WERI-Rb-1 (cell line): ENCODE results near the gene BOC.

Source experiments
- DNase-seq: peaks from one replicate; pipeline ENCODE4 v3.0.0-alpha.2; 2020
- H3K27ac ChIP-seq: fragments of 250-450 bp; sonication (Bioruptor Pico); 2 replicates; pipeline ENCODE4 v1.5.1; 2020; ENCODE audit warnings: mild to moderate bottlenecking, moderate library complexity
- H3K27me3 ChIP-seq: fragments of 250-450 bp; sonication (Bioruptor Pico); 2 replicates; pipeline ENCODE4 v1.5.1; 2021; ENCODE audit warnings: mild to moderate bottlenecking, low read depth, moderate library complexity; ENCODE audit not compliant: insufficient read depth, severe bottlenecking
- H3K36me3 ChIP-seq: fragments of 250-450 bp; sonication (Bioruptor Pico); 2 replicates; pipeline ENCODE4 v1.5.1; 2020; ENCODE audit warnings: mild to moderate bottlenecking, moderate library complexity
- H3K4me3 ChIP-seq: 2 replicates; pipeline ENCODE4 v1.5.1; 2011; ENCODE audit warnings: low read depth, mild to moderate bottlenecking, control low read depth, low read length
- H3K9me3 ChIP-seq: fragments of 250-450 bp; sonication (Bioruptor Pico); 2 replicates; pipeline ENCODE4 v1.5.1; 2021; ENCODE audit warnings: mild to moderate bottlenecking, moderate library complexity; ENCODE audit not compliant: severe bottlenecking
- TF ChIP-seq, protein P1 (sequence below): IDR thresholded peaks from 2 replicates; pipeline ENCODE4 v1.5.1; 2011; ENCODE audit warnings: low read depth, mild to moderate bottlenecking, control low read depth, inconsistent platforms, low read length

BOC gene

DNA sequence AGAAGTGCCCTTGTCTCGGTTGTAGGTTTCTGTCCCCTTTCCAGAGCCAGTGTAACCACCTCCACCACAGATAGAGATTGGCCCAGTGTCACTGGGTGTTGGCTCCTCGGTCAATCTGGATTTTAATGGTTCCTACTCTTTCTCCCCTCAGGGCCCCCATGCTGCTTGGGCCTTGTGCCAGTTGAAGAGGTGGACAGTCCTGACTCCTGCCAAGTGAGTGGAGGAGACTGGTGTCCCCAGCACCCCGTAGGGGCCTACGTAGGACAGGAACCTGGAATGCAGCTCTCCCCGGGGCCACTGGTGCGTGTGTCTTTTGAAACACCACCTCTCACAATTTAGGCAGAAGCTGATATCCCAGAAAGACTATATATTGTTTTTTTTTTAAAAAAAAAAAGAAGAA is 75.2 kb downstream of the BOC start:
- Histone ChIP-seq H3K9me3 (no peaks in the 10 kb centered on the region), H3K4me3 (no peak overlapping the region), H3K27ac (no peak overlapping the region), H3K36me3 (no peaks in the 10 kb centered on the region), H3K27me3 (peaks cover 4% of the 10 kb centered on the region)
- TF ChIP-seq, protein P1, sequence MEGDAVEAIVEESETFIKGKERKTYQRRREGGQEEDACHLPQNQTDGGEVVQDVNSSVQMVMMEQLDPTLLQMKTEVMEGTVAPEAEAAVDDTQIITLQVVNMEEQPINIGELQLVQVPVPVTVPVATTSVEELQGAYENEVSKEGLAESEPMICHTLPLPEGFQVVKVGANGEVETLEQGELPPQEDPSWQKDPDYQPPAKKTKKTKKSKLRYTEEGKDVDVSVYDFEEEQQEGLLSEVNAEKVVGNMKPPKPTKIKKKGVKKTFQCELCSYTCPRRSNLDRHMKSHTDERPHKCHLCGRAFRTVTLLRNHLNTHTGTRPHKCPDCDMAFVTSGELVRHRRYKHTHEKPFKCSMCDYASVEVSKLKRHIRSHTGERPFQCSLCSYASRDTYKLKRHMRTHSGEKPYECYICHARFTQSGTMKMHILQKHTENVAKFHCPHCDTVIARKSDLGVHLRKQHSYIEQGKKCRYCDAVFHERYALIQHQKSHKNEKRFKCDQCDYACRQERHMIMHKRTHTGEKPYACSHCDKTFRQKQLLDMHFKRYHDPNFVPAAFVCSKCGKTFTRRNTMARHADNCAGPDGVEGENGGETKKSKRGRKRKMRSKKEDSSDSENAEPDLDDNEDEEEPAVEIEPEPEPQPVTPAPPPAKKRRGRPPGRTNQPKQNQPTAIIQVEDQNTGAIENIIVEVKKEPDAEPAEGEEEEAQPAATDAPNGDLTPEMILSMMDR = no peak
- no peak for DNase-seq

DNA sequence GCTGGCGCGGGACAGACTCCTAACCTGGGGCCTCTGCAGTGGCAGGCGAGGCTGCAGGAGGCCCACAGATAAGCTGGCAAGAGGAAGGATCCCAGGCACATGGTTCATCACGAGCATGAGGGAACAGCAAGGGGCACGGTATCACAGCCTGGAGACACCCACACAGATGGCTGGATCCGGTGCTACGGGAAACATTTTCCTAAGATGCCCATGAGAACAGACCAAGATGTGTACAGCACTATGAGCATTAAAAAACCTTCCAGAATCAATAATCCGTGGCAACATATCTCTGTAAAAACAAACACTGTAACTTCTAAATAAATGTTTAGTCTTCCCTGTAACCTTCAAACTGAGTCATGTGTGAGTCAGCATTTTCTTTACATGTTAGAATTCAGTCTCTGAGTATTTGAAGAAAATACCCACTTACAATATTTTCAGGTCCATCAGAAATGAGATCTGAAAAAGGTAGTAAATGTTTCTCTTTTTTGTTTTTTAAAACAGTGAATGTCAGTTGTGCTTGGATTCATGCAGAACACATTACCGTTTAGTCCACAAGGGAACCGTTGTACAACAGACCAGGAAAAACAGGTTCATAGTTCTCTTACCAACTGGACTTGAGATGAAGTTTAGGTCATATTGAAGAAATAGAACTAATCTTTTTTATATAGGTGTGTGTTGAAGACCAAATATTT is 75.9 kb downstream of the BOC start:
- H3K9me3 ChIP-seq = no peaks in the 10 kb centered on the region
- DNase-seq = no peak
- H3K4me3 ChIP-seq = no peak overlapping the region
- H3K27me3 ChIP-seq = peaks cover 4% of the 10 kb centered on the region
- no peak overlapping the region for H3K27ac ChIP-seq
- TF ChIP-seq, protein P1 = no peak
- H3K36me3 ChIP-seq = no peaks in the 10 kb centered on the region

DNA sequence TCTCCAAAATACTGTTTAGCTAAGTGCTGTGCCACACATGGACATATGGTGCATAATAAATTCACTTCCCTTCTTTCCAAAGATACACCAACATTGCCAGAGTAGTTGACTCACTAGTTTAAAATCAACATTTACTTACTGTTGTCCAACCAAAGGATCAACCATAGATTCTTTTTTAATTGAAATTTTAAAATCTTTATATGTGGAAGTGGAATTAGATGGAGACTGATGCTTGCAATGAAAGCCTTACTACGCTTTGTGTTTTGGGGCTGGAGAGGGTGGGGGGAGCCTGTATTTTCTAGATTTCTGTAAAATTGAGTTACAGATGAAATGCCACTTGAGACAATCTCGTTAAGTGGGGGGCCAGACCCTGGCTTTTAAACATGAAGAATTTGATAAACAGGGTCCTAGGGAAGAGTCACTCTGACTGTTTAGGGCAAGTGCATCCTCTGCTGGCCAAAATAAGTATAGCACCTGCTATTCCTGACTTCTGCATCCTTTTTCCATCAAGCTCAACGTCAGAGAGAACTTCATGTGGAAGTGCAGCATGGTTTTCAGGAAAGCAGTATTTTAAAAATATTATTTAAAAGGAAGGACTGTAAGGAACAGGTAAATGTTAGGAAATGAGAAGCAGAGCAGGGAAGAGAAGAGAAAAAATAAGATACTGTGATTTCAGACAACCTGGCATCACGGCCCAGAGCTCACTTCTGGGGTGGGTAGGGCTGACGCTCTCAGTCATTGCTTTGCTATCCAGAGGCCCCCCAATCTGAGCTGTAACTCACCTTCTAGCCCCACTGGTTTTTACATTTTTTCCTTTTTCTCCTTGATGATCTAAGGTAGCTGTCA is 76.7 kb downstream of the BOC start:
- DNase-seq = peak; percentile 48
- H3K27me3 ChIP-seq = peaks cover 4% of the 10 kb centered on the region
- no peak overlapping the region for H3K27ac ChIP-seq
- TF ChIP-seq, protein P1 = peak; percentile 97
- no peak overlapping the region for H3K4me3 ChIP-seq
- H3K36me3 ChIP-seq = no peaks in the 10 kb centered on the region
- no peaks in the 10 kb centered on the region for H3K9me3 ChIP-seq

DNA sequence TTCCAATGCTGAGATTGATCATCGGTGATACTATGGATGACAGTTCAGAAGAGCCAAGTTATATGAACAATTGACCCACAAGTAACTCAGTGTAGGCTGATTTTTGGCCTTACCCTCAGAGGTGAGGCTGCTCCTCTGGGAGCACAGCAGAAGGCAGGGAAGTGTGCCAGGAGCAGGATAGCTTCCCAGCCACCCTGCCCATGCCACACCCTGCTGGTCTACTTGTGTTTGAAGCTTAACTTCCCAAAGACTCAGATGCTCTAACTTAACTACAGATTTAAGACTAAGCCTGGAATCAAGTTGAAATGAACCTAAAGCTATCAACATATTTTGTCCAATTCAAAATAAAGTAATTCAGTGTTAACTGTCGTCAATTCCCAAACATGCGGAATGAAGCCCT is 77.5 kb downstream of the BOC start:
- Histone ChIP-seq H3K9me3 (no peaks in the 10 kb centered on the region), H3K27ac (no peak overlapping the region), H3K27me3 (peaks cover 4% of the 10 kb centered on the region), H3K4me3 (no peak overlapping the region), H3K36me3 (no peaks in the 10 kb centered on the region)
- TF ChIP-seq, protein P1 = no peak
- DNase-seq = no peak

DNA sequence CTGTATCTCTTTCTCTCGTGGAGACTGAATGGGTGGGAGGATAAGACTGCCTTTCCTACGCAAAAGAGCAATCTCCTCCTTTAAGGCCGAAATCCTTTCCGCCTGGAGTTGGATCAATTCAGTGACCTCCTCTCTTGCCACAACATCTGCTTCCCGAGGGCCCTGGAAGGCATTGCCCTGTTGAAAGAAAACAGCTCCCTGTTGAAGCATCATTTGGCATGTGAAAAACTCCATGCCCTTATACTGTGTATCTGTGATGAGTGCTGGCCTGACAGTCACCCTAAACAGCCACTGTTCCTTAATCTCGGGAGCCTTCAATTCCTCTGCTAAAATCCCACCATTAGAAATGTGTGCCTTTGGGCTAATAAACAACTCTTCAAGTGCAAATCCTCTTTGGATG is 80.2 kb downstream of the BOC start:
- TF ChIP-seq, protein P1 = no peak
- DNase-seq = no peak
- peak overlapping the region; percentile 3; the same call in 1 of the 2 replicates for H3K4me3 ChIP-seq
- no peaks in the 10 kb centered on the region for H3K36me3 ChIP-seq
- H3K9me3 ChIP-seq = no peaks in the 10 kb centered on the region
- H3K27me3 ChIP-seq = peaks cover 4% of the 10 kb centered on the region
- H3K27ac ChIP-seq = no peak overlapping the region
